HEK293T (cell line): ENCODE data around the gene AKIRIN2.

ENCODE experiments used
- ARNT ChIP-seq: fragments of 450-650 bp; IDR thresholded peaks from 2 replicates; pipeline ENCODE4 v1.6.1; 2017; ENCODE audit warnings: mild to moderate bottlenecking
- BHLHE40 ChIP-seq: fragments of 450-650 bp; IDR thresholded peaks from 2 replicates; pipeline ENCODE4 v1.6.1; 2016; ENCODE audit warnings: mild to moderate bottlenecking, moderate library complexity, borderline replicate concordance
- ELF4 ChIP-seq: fragments of 450-650 bp; IDR thresholded peaks from 2 replicates; pipeline ENCODE4 v1.6.1; 2017; ENCODE audit warnings: antibody characterized with exemption
- FOXA1 ChIP-seq: fragments of 450-650 bp; IDR thresholded peaks from 2 replicates; pipeline ENCODE4 v1.6.1; 2016; ENCODE audit warnings: mild to moderate bottlenecking
- FOXK2 ChIP-seq: fragments of 450-650 bp; IDR thresholded peaks from 2 replicates; pipeline ENCODE4 v1.6.1; 2016; ENCODE audit warnings: mild to moderate bottlenecking
- FOXM1 ChIP-seq: fragments of 450-650 bp; IDR thresholded peaks from 2 replicates; pipeline ENCODE4 v1.6.1; 2017; ENCODE audit warnings: mild to moderate bottlenecking, borderline replicate concordance
- L3MBTL2 ChIP-seq: fragments of 450-650 bp; conservative IDR thresholded peaks from 2 replicates; pipeline ENCODE4 v1.6.1; 2016; ENCODE audit warnings: mild to moderate bottlenecking
- LEF1 ChIP-seq: fragments of 450-650 bp; IDR thresholded peaks from 2 replicates; pipeline ENCODE4 v1.6.1; 2017; ENCODE audit warnings: mild to moderate bottlenecking, borderline replicate concordance
- NFRKB ChIP-seq: fragments of 450-650 bp; IDR thresholded peaks from 2 replicates; pipeline ENCODE4 v1.6.1; 2016; ENCODE audit warnings: mild to moderate bottlenecking, moderate library complexity
- PKNOX1 ChIP-seq: fragments of 450-650 bp; IDR thresholded peaks from 2 replicates; pipeline ENCODE4 v1.6.1; 2016
- SP1 ChIP-seq: fragments of 450-650 bp; IDR thresholded peaks from 2 replicates; pipeline ENCODE4 v1.6.1; 2017
- SUZ12 ChIP-seq: fragments of 450-650 bp; IDR thresholded peaks from 2 replicates; pipeline ENCODE4 v1.6.1; 2016; ENCODE audit warnings: mild to moderate bottlenecking
- TARDBP ChIP-seq: fragments of 450-650 bp; IDR thresholded peaks from 2 replicates; pipeline ENCODE4 v1.6.1; 2016
- ZNF384 ChIP-seq: fragments of 450-650 bp; IDR thresholded peaks from 2 replicates; pipeline ENCODE4 v1.6.1; 2016

- TF ChIP-seq SP1 (no peak), ARNT (no peak), NFRKB (no peak), FOXA1 (no peak), ZNF384 (no peak), FOXM1 (no peak), BHLHE40 (no peak), PKNOX1 (no peak), TARDBP (no peak), ELF4 (no peak), L3MBTL2 (no peak), SUZ12 (no peak), FOXK2 (no peak), LEF1 (no peak)
Observed at GRCh38 chr6:87671555-87672029, 30.4 kb downstream of the AKIRIN2 start.
